GM19023 (cell line): ENCODE data around the gene HOMER3.

Source experiments
- ATAC-seq: cut with Tn5 transposase; IDR thresholded peaks from one replicate; pipeline ENCODE4 v1.9.1; 2021; ENCODE audit warnings: mild to moderate bottlenecking, moderate library complexity; ENCODE audit not compliant: unreplicated experiment

The HOMER3 gene

DNA sequence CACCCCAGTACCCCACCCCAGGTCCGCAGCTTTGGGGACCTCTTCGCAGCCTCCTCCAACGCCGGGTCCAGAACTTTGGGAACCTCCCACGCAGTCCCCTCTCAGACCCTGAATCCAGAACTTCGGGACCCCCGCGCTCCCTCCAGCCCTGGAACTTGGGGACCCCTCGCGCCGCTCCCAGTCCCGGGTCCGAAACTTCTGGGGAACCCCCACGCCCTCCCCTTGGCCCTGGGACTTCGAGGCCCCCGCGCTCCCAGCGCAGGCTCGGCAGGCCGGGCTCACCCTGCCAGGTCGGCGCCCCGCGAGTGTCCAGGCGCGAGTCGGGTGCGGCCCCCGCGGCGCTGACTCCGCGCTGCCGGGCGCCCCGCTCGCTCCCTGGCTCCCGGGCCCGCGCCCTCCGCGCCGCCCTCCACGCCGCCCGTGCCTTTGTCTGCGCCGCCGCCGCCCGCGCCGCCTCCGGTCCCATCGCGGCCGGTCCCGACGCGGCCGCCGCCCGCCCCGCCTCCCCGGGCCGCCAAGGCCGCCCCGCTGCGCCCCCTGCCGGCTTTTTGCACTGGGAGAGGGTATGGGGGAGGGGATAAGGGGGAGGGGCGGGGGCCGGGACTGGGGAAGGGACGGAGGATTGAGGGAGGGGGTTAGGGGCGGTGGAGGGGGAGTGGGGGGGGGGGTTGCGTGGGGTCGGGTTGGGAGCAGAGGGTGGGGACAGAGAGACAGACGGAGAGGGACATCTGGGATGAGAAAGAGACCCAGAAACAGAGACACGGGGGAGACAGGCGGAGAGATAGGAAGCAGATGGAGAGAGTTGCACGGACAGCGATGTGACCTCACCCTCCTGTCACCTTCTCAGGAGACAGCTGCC is at the start of gene HOMER3:
Gene HOMER3 (minus strand): TSS at position 449 of the 859 bp plus-strand sequence. CDS start 2,235 bp downstream, outside the sequence.
- no peak for ATAC-seq

DNA sequence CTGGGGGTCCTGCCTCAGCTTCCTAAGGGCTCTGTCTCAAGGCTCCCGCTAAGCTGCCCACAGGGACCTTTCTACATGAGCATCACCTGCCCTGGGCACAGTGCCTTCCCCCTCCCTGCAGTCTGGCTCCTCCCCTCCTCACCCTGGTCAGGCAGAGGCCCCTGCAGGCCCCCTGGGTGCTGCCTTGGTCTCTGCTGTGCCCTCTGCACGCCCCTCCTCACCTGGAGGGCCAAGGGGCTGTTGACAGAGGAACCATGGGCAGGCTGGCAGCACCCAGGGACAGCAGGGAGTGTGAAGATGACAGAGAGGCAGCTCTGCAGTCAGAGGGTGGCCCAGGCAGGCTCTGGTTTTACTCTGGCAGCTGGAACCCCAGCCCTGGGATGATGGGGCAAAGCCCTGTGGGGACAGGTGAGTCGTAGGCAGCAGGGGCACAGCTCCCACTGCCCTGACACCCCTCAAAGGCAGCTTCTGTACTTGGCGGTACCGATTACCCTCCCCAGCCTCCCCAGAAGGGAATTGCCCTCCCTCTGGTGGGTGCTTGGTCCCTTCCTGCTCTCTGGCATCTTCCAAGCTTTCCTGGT is 49.2 kb upstream of the HOMER3 start:
- ATAC-seq: no peak

DNA sequence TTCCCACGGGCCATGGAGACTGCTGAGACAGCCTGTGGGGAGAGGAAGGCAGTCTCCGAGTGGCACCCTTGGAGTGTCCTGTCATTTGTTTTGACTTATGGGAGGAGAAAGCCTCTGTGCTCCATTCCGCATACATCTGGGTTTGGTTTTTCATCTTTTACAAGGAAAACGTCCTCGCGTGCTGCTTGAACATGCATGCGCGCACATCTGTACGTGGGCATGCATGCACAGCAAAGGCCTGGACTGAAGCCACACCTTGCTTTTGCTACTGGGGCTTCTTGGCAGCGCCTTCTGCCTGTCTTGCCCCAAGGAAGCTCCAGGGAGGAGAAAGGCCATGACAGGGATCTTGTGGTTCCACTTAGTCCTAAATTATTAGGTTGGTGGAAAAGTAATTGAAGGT is 48.3 kb upstream of the HOMER3 start:
- no peak for ATAC-seq

DNA sequence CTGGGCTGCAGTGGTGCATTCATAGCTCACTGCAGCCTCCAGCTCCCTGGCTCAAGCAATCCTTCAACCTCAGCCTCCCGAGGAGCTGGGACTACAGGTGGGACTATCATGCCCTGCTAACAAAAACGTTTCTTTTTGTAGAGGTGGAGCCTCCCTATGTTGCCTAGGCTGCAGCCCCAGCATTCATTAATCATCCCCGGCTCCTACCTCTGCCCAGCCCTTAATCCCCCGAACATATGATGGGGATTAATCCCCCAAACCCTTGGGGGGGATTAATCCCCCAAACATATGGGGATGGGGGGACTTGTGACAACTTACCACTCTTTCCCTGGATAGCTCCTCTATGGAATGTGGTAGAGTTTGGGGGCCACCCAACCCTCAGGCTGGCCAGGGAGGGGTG is 46.4 kb upstream of the HOMER3 start:
- ATAC-seq: no peak

DNA sequence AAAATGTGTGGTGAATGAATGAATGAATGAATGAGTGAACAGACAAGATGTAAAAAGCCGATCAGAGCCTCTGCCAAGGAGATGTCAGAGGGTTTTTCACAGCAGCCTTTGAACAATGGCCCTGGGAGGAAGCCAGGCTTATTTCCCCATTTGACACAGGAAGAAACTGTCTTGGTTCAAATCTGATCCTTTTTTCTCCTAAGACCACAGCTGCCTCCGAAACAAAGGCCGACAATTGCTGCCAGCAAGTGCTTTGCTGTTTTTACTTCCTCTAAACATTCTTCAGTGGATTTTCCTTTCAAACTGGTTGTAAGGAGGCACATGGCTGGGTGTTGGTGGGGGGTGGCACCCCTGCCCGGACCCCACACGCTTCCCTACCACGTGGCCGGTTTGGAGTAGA is 44.2 kb upstream of the HOMER3 start:
- ATAC-seq: no peak

DNA sequence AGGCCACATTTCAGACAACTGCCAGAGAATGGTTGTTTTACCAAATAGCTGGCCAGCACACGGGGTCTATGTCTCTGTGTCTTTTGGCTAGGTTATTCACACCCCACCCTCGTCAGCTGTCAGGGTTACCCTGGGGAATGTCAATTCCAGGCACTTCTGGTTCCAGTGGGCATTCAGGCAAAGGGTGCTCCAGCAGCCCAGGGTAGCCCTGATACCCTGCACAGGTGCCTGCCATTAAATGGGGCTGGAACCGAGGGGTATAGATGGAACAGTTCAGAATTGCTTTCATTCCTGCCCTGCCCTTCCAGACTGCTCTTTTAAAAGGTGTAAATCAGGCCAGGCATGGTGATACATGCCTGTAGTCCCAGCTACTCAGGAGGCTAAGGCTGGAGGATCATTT is 43.2 kb upstream of the HOMER3 start:
- ATAC-seq: no peak

DNA sequence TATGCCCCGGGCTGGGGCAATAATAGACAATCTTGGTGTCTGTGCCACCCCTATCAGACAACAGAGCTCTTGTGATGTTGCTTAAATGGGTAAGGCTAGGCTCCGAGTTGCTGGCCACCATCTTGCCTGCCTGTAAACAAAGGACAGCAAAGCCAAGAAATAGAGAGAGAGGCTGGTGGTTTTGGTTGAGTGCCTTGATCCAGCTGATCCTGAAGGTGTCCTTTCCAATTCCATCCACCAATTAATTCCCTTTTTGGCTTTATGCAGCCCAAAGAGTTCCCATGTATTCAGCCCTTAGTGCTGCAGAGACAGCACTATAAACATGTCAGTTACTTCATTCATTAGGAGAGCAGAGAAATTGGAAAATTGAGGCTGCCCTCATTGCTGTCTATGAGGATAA is 41.7 kb upstream of the HOMER3 start:
- no peak for ATAC-seq

DNA sequence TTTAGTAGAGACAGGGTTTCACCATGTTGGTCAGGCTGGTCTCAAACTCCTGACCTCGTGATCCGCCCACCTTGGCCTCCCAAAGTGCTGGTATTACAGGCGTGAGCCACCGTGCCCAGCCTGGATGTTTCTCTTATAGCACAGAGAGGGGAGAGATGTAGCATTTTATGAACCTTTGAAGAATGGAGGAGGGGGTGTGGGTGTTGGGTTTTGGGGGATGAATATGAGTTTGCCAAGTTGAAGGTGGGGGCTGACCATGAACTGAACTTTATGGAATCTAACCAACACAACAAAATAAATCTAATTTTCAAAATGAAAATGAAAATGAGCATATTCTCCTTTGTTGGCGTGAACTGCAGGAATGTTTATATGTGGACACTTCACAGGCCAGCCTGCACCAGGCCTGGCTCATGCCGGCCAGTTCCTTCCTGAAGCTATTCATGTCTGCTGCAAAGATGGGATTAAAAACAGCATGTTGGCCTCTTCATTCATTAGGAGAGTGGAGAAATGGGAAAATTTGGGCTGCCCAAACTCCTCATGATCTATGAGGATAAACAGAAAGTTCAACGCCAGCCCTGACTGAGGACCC is 39.5 kb upstream of the HOMER3 start:
- no peak for ATAC-seq

DNA sequence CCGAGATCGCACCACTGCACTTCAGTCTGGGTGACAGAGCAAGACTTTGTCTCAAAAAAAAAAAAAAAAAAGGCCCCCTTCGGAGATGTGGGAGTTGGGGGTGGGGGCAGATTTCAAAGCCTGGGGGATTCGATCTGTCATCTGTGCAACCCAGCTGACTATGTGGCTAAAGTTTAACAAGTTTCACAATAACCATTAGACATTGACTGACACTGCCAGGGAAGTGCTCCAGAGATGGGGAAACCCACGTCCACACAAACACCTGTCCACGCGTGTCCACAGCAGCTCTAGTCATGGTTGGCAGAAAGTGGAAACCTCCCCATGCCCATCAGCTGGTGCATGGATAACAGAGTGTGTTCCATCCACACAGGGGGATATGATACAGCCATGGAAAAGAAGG is 37.6 kb upstream of the HOMER3 start:
- no peak for ATAC-seq

DNA sequence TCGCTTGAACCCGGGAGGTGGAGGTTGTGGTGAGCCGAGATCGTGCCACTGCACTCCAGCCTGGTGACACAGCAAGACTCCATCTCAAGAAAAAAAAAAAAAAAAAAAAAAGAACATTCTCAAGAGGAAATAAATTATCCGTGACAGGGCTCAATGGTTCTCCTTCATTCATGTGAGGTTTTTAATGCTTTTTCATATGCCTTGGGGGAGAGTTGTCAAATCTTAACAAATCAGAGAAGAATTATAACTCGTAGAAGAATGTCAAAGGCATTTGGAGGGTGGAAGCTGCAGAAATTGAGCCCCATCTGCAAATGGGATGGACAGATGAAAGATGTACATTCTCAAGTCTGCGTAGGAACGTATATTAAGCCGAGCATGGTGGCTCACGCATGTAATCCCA is 34.9 kb upstream of the HOMER3 start:
- no peak for ATAC-seq

DNA sequence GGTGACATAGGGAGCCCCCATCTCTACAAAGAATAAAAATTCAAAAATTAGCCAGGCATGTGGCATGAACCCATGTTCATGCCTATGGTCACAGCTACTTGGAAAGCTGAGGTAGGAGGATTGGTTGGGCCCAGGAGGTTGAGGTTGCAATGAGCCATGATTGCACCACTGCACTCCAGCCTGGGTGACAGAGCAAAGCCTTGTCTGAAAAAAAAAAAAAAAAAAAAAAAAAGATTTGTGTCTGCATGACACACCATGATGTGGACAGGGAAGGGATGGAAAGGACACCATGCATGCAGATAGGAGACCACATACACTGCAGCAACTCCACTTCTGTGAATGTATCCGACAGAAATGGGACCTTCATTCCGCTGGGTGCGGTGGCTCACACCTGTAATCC is 34.0 kb upstream of the HOMER3 start:
- no peak for ATAC-seq

DNA sequence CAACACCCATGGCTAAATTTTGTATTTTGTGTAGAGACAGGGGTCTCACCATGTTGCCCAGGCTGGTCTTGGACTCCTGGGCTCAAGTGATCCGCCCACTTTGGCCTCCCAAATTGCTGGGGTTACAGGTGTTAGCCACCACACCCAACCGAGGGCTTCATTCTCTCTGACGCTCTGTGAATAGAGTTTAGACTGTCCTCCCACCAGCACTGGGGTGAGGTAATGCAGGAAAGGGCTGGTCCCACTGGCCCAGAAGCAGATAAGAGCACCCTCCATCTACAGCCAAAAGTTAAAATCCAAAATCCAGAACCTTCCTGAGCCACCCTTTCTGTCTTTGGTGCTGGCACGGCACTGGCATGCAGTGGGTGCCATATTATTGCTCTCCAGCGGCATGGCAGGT is 31.8 kb upstream of the HOMER3 start:
- ATAC-seq: no peak

DNA sequence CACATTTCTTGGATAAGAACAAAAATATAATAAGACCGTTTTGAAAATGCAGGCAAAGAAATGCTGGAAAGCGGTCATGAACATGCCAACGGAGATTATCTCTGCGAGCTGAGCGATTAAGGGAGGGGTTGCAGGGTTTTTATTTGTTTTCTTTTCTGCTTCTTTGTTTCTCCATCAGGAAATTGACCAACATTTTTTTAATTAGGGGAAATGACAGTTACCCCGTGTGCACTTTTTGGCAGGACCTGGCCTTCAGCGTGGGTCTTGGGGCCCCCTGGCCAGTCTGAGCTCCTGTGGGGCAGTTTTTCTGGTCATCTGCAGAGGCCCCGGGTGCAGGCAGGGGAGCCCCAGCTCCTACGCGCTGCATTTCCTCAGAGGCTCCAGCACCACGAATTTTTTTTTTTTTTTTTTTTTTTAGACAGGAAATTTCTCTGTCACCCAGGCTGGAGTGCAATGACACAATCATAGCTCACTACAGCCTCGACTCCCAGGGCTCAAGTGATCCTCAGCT is 31.3 kb upstream of the HOMER3 start:
- no peak for ATAC-seq

DNA sequence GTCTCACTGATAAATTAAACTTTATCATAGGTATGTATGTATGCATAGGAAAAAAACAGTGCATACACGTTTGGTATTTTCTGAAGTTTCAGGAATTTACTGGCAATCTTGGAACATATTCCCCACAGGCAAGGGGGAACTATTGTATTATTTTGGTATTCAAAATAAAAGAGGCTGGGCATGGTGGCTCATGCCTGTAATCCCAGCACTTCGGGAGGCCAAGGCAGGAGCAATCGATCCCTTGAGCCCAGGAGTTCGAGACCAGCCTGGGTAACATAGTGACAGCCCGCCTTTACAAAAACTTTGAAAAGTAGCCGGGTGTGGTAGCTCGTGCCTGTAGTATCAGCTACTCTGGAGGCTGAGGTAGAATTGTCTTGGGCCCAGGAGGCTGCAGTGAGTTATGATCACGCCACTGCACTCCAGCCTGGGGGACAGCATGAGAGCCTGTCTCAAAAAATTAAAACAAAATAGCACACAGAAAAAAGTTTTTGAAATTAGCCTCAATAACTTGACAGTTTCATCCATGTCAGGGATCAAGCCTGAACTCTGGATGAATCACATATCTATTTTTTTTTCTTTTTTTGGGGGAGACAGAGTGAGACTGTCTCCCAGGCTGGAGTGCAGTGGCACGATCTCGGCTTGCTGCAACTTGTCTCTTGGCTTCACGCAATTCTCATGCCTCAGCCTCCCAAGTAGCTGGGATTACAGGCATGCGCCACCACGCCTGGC is 29.1 kb upstream of the HOMER3 start:
- ATAC-seq: no peak

DNA sequence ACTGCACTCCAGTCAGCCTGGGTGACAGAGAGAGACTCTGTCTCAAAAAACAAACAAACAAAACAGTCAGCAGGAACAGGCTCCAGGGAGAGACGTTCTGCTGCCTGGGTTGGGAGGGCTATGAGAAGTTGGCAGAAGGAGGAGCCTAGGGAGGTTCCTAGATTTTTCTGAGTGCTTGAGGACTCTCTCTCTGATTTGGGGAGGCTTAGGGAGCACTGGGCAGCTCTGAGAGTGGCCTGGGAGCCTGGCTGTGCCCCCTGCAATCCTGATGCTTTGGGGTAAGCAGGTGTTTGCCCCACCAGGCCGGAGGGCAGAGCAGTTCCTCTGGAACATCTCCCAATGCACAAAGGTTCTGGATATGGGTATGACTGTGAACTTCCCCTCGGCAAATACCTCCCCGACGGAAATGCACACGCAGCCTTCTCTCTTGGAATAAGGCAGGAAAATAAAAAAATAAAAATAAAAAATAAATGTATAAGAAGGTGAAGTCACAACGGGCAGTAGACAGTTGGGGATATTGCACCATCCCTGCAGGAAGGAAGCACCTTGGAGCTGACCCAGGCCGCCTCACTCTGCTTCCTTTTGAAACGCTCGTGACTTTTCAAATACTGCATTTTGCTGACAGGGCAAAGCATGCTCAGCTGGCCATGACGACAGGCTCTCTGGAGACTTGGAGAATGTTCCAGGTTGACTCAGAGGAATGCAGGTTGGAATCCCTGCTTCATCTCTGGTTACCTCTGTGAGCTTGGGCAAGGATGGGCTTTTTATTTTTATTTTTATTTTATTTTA is 26.5 kb upstream of the HOMER3 start:
- no peak for ATAC-seq

DNA sequence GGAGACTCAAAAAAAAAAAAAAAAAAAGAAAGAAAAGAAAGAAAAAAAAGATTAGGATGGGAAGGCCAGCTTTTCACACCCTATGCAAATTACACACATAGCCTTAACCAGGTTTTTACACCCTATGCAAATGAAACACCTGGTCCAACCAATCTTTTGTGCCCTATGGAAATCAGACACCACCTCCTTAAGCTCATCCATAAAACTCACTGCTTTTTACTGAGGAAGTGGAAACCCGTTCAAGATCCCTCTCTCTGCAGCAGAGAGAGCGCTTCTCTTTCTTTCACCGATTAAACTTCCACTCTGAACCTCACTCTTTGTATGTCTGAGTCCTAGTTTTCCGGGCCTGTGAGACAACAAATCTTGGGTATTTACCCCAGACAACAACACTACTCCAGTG is 25.3 kb upstream of the HOMER3 start:
- ATAC-seq: no peak

DNA sequence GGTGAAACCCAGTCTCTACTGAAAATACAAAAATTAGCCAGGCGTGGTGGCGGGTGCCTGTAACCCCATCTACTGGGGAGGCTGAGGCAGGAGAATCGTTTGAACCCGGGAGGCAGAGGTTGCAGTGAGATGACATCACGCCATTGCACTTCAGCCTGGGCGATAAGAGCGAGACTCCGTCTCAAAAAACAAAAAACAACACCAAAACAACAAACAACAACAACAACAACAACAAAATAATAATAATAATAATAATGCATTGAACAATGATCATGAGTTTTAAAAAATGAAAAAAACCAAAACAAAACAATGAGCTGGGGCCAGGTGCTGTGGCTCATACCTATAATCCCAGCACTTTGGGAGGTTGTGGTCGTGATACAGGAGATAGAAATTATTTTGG is 23.1 kb upstream of the HOMER3 start:
- no peak for ATAC-seq

DNA sequence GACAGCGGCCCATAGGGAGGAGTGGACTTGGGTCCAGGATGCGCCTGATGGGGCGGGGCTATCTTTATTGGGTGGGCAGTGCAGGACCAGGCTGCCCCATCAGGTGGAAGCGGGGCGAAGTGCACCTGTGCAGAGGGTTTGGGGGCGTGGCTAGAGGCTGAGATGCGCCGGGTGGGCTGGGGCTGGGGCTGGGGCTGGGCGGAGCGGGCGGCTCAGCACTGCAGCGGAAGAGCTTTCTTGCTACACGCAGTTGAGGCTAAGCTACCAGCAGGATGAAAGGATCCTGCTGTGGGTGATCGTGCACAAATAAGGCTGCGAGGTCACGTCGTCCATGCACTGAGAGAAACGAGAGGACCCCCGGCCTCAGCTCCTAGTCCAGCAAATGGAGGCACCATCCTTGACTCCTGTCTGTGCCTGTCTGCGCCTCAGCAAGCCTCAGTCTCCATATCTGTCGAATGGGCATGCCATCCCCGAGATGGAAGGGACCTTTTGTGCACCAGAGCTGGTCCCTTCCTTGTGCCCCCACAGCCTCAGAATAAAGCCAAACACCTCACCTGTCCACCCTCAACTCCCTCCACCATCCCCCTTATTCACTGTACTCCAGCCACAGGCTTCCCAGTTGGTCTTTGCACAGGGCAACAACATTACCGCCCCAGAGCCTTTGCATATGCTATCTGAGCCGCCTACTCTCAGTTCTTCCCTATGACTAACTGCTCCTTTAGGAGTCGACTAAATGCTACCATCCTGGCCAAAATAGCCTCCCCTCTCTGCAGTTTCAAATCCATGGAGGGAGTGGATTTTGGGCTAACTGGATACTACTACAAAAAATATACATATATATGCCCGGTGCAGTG is 21.0 kb upstream of the HOMER3 start:
- ATAC-seq: no peak

DNA sequence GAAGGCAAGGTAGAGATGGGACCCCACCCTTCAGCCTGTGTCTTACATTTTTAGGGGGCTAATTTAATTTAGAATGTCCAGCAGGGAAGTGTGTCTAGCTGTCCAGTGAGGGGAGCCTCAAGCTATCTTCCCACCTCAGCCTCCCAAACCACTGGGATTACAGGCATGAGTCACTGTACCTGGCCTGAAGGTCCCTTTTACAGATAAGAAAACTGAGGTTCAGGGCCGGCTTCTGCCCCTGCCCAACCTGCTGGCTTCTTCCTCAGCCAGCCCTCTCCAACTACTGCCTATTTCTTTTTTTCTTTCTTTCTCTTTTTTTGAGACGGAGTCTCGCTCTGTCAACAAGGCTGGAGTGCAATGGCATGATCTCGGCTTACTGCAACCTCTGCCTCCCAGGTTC is 19.4 kb upstream of the HOMER3 start:
- ATAC-seq: no peak

DNA sequence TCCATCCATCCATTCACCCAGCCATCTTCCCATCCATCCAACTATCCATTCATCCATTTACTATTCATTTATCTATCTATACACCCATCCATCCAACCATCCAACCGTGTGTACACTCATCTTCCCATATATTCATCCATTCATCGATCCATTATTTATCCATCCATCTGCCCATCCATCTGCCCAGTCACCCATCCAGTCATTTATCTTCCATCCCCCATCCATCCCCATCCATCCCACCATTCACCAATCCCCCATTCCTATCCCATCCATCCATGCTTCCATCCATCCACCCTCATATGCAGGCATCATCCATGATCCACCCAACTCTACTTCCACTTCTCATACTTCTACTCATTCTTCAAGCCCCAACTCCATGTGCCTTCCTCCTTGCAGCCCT is 14.0 kb upstream of the HOMER3 start:
- no peak for ATAC-seq
